Measurements from ENCODE around the gene ABHD17C.

GRCh38 chr15:80732167-80732566 lies 37.1 kb downstream of the ABHD17C start:
- TF ChIP-seq CTCF (optimal IDR thresholded peaks at IDR 0.05 in 1 of 3, IDR thresholded peaks at IDR 0.05 in 1 of 3, conservative IDR thresholded peaks at IDR 0.05 in 1 of 3; ENCODE audit: extremely low read depth in 1 of 3, insufficient read depth in 2 of 3, low read length in 3 of 3), result no peak
- TF ChIP-seq EZH2 (IDR thresholded peaks at IDR 0.05; ENCODE audit: low read length), result no peak

Measured in keratinocyte (primary cell).